Skin of body (tissue), 3 donors: ENCODE results near the gene FLG2. TPM values are rescaled to one million over a fixed set of nuclear protein-coding genes. Genes with fewer than 3 reads are reported as not detected.
"Not testable (repeated sequence)": the region's sequence is repeated elsewhere in the genome, so short reads cannot be mapped to it uniquely, and the experiment has no call there.

Experiments used
- DNase-seq: peaks from one replicate; lab custom pipeline; 2025; lab: John Stamatoyannopoulos, UW
- small RNA-seq: library from RNA; depleted of rRNA; stranded (forward); fragments of <200 nt; gene quantifications from one replicate; pipeline ENCODE3, GENCODE V24; 2014; ENCODE audit warnings: low replicate concordance
- total RNA-seq: library from RNA; depleted of rRNA; stranded (reverse); fragments of >200 nt; gene quantifications from one replicate; pipeline ENCODE4 v1.2.3, GENCODE V29; 2014

The FLG2 gene
- total RNA-seq, 1 donor from 2014 or later: 139 TPM

DNA sequence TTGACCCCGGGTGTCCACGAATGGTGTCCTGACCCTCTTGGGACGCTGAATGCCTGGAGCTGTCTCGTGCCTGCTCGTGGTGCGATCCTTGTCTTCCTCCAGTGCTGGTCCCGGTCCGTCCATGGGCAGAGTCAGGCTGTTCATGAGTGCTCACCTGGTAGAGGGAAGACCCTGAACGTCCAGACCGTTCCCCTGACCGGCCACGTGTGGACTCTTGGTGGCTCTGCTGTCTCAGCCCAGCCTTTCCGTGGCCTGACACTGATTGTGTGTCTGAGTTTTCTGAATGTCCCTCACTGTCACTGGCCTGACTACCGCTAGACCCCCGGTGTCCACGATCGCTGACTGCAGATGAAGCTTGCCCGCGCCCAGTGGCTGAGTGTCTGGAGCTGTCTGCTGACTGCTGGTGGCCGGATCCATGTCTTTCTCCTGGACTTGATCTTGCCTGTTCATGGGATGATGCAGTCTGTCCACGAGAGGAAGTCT lies 46.4 kb downstream of the FLG2 start:
- DNase-seq: no peak

DNA sequence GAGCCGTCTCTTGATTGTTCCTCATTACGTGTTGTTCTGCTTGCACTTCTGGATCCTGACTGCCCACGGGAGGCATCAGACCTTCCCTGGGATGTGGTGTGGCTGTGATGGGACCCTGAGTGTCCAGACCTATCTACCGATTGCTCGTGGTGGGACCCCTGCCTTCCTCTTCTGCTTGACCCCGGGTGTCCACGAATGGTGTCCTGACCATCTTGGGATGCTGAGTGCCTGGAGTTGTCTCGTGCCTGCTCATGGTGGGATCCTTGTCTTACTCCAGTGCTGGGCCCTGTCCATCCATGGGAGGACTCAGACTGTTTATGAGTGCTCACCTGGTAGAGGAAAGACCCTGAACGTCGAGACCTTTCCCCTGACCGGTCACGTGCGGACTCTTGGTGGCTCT lies 47.6 kb downstream of the FLG2 start:
- DNase-seq: not testable (repeated sequence)

DNA sequence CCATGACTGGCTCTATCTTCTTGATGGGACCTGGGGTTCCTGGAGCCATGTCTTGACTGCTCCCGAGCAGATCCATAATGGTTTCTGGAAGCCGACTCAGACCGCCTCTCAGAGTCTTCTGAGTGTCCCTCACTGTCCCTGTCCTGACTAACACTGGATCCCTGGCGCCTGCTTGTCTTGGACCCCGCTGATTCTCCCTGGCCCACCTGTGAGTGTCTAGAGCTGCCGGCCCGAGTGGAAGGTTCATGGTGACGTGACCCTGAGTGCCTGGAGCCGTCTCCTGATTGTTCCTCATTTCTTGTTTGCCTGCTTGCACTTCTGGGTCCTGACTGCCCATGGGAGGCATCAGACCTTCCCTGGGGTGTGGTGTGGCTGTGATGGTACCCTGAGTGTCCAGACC lies 49.9 kb downstream of the FLG2 start:
- no peak for DNase-seq

DNA sequence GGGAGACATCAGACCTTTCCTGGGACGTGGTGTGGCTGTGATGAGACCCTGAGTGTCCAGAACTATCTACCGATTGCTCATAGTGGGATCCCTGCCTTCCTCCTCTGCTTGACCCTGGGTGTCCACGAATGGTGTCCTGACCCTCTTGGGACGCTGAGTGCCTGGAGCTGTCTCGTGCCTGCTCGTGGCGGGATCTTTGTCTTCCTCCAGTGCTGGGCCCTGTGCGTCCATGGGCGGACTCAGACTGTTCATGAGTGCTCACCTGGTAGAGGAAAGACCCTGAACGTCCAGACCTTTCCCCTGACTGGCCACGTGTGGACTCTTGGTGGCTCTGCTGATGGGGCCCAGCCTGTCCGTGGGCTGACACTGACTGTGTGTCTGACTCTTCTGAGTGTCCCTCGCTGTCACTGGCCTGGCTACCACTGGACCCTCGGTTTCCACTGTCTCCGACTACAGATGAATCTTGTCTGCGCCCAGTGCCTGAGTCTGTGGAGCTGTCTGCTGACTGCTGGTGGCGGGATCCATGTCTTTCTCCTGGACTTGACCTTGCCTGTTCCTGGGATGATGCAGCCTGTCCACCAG lies 50.4 kb downstream of the FLG2 start:
- not testable (repeated sequence) for DNase-seq

DNA sequence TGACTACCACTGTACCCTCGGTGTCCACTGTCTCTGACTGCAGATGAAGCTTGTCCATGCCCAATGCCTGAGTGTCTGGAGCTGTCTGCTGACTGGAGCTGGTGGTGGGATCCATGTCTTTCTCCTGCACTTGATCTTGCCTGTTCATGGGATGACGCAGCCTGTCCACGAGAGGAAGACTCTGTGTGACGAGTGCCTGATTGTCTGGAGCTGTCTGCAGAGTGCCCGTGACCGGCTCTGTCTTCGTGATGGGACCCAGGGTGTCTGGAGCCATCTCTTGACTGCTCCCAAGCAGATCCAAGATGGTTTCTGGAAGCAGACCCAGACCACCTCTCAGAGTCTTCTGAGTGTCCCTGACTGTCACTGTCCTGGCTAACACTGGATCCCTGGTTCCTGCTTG lies 51.0 kb downstream of the FLG2 start:
- not testable (repeated sequence) for DNase-seq

DNA sequence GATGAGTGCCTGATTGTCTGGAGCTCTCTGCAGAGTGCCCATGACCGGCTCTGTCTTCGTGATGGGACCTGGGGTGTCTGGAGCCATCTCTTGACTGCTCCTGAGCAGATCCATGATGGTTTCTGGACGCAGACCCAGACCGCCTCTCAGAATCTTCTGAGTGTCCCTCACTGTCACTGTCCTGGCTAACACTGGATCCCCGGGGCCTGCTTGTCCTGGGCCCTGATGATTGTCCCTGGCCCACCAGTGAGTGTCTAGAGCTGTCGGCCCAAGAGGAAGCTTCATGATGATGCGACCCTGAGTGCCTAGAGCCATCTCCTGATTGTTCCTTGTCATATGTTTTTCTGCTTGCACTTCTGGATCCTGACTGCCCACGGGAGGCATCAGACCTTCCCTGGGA lies 51.8 kb downstream of the FLG2 start:
- not testable (repeated sequence) for DNase-seq

DNA sequence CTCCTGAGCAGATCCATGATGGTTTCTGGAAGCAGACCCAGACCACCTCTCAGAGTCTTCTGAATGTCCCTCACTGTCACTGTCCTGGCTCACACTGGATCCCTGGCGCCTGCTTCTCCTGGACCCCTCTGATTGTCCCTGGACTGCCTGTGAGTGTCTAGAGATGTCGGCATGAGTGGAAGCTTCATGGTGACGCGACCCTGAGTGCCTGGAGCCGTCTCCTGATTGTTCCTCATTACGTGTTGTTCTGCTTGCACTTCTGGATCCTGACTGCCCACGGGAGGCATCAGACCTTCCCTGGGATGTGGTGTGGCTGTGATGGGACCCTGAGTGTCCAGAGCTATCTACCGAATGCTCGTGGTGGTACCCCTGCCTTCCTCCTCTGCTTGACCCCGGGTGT lies 53.7 kb downstream of the FLG2 start:
- not testable (repeated sequence) for DNase-seq

DNA sequence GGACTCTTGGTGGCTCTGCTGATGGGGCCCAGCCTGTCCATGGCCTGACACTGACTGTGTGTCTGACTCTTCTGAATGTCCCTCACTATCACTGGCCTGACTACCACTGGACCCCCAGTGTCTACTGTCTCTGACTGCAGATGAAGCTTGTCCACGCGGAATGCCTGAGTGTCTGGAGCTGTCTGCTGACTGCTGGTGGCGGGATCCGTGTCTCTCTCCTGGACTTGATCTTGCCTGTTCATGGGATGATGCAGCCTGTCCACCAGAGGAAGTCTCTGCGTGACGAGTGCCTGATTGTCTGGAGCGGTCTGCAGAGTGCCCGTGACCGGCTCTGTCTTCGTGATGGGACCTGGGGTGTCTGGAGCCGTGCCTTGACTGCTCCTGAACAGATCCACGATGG lies 55.0 kb downstream of the FLG2 start:
- not testable (repeated sequence) for DNase-seq

DNA sequence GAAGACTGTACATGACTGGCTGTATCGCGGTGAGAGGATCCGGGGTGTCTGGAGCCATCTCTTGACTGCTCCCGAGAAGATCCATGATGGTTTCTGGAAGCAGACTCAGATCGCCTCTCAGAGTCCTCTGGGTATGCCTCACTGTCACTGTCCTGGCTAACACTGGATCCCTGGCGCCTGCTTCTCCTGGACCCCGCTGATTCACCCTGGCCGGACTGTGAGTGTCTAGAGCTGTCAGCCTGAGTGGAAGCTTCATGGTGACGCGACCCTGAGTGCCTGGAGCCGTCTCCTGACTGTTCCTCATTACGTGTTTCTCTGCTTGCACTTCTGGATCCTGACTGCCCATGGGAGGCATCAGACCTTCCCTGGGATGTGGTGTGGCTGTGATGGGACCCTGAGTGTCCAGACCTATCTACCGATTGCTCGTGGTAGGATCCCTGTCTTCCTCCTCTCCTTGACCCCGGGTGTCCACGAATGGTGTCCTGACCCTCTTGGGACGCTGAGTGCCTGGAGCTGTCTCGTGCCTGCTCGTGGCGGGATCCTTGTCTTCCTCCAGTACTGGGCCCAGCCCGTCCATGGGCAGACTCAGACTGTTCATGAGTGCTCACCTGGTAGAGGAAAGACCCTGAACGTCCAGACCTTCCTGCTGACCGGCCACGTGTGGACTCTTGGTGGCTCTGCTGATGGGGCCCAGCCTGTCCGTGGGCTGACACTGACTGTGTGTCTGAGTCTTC lies 56.5 kb downstream of the FLG2 start:
- DNase-seq: not testable (repeated sequence)

Small RNAs within 50 kb of the gene (small RNA-seq; reads per million reads assigned to genes)
- gene HMGN3P1: not detected

Other genes starting within 250 kb of the FLG2 start
- gene TCHH, start 244.6 kb downstream of the FLG2 start, total RNA-seq: 315 TPM
- 4.4 TPM for gene RPTN, start 200.8 kb downstream of the FLG2 start, total RNA-seq
- not detected for gene HRNR, start 135.8 kb downstream of the FLG2 start, total RNA-seq
- 171 TPM for gene FLG, start 34.8 kb downstream of the FLG2 start, total RNA-seq
- 4.3 TPM for gene CRNN, start 54.3 kb upstream of the FLG2 start, total RNA-seq
- gene LCE5A, start 150.8 kb upstream of the FLG2 start, total RNA-seq: not detected
- gene CRCT1, start 154.5 kb upstream of the FLG2 start, total RNA-seq: 5.0 TPM
- gene LCE3E, start 206.8 kb upstream of the FLG2 start, total RNA-seq: 1.3 TPM
- 1.9 TPM for gene LCE3D, start 220.5 kb upstream of the FLG2 start, total RNA-seq
- not detected for gene LCE3C, start 240.2 kb upstream of the FLG2 start, total RNA-seq